PC-9 (cell line): Measurements from ENCODE around the gene DOCK6.

ENCODE experiments used
- CTCF ChIP-seq: fragments of 200-600 bp; sonication (generic); conservative IDR thresholded peaks from 2 replicates; pipeline ENCODE4 v1.6.1; 2017; ENCODE audit warnings: mixed run types, antibody characterized with exemption, mild to moderate bottlenecking, moderate library complexity
- EZH2 ChIP-seq: fragments of 200-600 bp; sonication (generic); IDR thresholded peaks from 2 replicates; pipeline ENCODE4 v1.8.0; 2017; ENCODE audit warnings: antibody characterized with exemption, low read depth

GRCh38 chr19:11165486-11166030 is 96.8 kb downstream of the DOCK6 start:
- TF ChIP-seq CTCF (no peak), EZH2 (no peak)
